Measurements from ENCODE around the gene BCAM.
A peak's percentile ranks its signal among the peaks of the same experiment; 100 is the strongest.

The BCAM gene

DNA sequence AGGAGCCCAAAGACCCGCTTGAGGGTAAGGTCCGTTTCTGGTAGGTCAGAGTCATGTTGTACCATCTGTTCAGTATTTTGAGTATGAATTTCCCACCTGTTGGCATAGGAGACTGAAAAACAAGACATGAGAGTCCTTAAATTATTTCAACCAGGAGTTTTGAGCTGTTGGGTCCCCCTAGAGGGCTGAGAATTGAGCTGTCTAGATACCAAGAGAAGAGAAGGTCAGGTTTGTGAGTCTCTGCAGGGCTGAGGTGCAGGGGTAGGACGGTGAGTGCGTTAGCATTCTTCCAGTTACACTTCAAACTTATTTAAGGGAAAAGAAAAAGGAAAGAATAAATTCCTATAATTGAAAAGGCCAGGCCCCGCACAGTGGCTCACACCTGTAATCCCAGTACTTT, 26.2 kb upstream of the BCAM start:
- H3K9me3 Mint-ChIP-seq: no peaks in the 10 kb centered on the region

DNA sequence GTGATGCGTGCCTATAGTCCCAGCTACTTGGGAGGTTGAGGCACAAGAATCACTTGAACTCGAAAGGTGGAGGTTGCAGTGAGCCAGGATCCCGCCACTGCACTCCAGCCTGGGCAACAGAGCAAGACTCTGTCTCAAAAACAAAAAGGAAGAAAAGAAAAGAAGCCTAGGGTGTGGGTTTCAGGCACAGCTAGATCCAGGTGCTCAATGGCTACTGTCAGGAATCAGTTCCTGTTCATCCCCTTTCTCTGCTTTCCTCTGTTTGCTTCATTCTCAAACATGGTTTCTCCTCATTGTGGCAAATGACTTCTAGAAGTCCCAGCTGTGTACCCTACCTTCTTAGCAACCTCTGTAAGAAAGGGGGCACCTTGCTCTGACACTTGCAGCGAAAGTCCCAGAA, 25.4 kb upstream of the BCAM start:
- Mint-ChIP-seq H3K36me3 (ENCODE audit: low read depth) (no peaks in the 10 kb centered on the region), H3K4me1 (ENCODE audit: low read depth) (peaks cover 7% of the 10 kb centered on the region), H3K4me3 (no peak overlapping the region), H3K27ac (no peak overlapping the region), H3K27me3 (peaks cover 5% of the 10 kb centered on the region), H3K9me3 (no peaks in the 10 kb centered on the region)

More for the DNA sequence above, 26.2 kb upstream of the BCAM start:
- Mint-ChIP-seq H3K36me3 (ENCODE audit: low read depth) (no peaks in the 10 kb centered on the region), H3K4me1 (ENCODE audit: low read depth) (peaks cover 7% of the 10 kb centered on the region), H3K27ac (no peak overlapping the region), H3K4me3 (no peak overlapping the region), H3K27me3 (peaks cover 5% of the 10 kb centered on the region)

DNA sequence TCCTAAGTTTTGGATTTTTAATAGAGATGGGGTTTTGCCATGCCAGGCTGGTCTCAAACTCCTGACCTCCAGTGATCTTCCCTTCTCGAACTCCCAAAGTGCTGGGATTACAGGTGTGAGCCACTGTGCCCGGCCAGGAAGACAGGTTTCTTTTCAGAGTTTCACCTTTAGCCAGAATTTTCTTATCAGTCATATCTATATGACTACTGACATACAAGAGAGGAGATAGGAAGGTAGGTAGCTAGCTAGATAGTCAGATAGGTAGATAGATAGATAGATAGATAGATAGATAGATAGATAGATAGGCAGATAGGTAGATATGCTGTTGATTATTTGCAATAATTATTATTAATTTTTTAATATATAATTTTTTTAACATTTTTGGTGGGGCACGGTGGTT, 23.6 kb upstream of the BCAM start:
- H3K27me3 Mint-ChIP-seq: peaks cover 5% of the 10 kb centered on the region
- no peak overlapping the region for H3K27ac Mint-ChIP-seq
- H3K36me3 Mint-ChIP-seq (ENCODE audit: low read depth): no peaks in the 10 kb centered on the region
- no peak overlapping the region for H3K4me3 Mint-ChIP-seq
- peaks cover 7% of the 10 kb centered on the region for H3K4me1 Mint-ChIP-seq (ENCODE audit: low read depth)
- no peaks in the 10 kb centered on the region for H3K9me3 Mint-ChIP-seq

DNA sequence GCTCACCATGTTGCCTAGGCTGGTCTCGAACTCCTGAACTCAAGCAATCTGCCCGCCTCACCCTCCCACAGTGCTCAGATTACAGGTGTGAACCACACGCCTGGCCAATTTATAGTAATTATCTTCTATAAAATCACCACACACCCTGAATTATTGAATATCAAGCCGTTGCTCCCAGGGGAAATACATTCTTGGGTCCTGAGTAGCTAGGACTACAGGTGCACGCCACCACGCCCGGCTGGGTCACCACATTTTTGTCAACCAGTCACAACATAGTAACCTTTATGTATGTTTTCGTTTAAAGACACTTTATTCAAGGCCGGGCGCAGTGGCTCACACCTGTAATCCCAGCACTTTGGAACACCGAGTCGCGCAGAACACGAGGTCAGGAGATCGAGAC, 22.9 kb upstream of the BCAM start:
- Mint-ChIP-seq H3K4me3 (no peak overlapping the region), H3K27me3 (peaks cover 5% of the 10 kb centered on the region), H3K4me1 (ENCODE audit: low read depth) (peaks cover 7% of the 10 kb centered on the region)

DNA sequence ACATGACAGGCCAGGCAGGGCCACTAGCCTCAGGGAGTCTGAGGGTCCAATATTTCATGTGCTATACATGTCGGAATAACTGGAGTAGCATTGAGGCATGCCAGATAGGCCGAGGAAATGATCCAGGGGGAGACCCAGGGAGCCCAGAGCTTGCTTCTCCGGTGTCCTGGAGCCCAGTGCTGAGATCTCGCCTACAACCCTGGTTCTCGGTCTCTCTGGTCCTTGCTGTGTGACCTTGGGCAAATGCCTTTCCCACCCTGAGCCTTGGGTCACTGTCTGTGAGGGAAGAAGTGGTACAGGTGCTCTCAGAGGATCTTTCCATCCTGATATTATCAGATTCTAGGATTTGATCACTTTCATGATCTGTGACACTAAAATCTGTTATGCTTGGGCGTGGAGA, 19.9 kb upstream of the BCAM start:
- Mint-ChIP-seq H3K36me3 (ENCODE audit: low read depth) (no peaks in the 10 kb centered on the region), H3K27ac (no peak overlapping the region), H3K4me3 (no peak overlapping the region), H3K27me3 (peaks cover 5% of the 10 kb centered on the region), H3K4me1 (ENCODE audit: low read depth) (peaks cover 7% of the 10 kb centered on the region), H3K9me3 (no peaks in the 10 kb centered on the region)

More for the DNA sequence above, 22.9 kb upstream of the BCAM start:
- no peak overlapping the region for H3K27ac Mint-ChIP-seq
- no peaks in the 10 kb centered on the region for H3K36me3 Mint-ChIP-seq (ENCODE audit: low read depth)
- no peaks in the 10 kb centered on the region for H3K9me3 Mint-ChIP-seq

DNA sequence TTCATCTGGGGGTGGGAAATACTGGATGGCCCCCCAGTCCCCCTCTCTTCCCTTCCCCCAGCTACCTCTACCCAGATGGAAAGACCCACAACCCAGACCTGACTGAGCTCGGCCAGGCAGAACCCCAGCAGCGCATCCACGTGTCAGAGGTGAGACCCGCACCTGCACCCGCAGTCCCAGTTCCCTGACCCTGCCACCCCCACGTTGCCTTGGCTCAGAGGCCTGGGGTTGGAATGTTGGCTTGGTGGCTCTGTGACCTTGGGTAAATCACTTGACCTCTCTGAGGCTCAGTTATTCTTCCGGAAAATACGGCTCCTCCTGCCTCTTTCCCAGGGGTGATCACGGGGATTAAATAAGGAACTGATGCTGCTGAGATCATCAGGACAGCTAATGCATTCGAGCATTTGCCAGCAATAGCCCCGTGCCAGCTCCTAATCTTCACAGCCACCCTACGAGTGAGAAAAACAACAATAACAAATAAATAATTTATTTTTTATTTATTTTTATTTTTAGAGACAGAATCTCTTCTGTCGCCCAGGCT, 18.9 kb upstream of the BCAM start:
- Mint-ChIP-seq H3K27ac (no peak overlapping the region), H3K9me3 (no peaks in the 10 kb centered on the region), H3K4me3 (no peak overlapping the region), H3K27me3 (no peaks in the 10 kb centered on the region), H3K36me3 (ENCODE audit: low read depth) (no peaks in the 10 kb centered on the region), H3K4me1 (ENCODE audit: low read depth) (no peaks in the 10 kb centered on the region)

DNA sequence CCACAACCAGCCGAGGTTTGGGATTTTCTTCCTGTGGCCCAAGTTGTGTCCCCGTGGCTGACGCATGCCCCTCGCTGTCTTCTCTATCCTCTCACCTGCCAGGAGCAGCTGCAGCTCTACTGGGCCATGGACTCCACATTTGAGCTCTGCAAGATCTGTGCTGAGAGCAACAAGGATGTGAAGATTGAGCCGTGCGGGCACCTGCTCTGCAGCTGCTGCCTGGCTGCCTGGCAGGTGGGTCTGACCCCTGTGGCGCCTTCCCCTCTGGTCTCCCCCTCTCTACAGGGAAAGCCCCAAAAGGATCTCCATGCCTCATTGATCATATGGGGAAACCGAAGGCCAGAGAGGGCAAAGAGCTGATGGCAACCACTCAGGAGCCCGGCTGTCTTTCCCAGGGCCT, 16.6 kb upstream of the BCAM start:
- H3K4me3 Mint-ChIP-seq: no peak overlapping the region
- no peaks in the 10 kb centered on the region for H3K27me3 Mint-ChIP-seq
- H3K4me1 Mint-ChIP-seq (ENCODE audit: low read depth): peaks cover 16% of the 10 kb centered on the region
- no peak overlapping the region for H3K27ac Mint-ChIP-seq
- H3K36me3 Mint-ChIP-seq (ENCODE audit: low read depth): no peaks in the 10 kb centered on the region
- H3K9me3 Mint-ChIP-seq: no peaks in the 10 kb centered on the region

DNA sequence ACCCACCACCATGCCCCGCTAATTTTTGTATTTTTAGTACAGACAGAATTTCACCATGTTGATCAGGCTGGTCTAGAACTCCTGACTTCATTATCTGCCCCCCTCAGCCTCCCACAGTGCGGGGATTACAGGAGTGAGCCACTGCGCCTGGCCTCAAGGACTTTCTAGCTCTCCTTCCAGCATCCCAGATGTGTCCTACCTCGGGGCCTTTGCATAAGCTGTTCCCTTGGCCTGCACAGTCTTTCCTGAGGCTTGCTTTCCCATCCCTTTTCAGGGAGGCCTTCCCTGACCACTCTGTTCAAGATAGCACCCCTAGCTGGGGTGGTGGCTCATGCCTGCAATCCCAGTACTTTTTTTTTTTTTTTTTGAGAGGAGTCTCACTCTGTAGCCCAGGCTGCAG, 14.3 kb upstream of the BCAM start:
- Mint-ChIP-seq H3K27ac (no peak overlapping the region), H3K36me3 (ENCODE audit: low read depth) (no peaks in the 10 kb centered on the region), H3K27me3 (no peaks in the 10 kb centered on the region), H3K4me1 (ENCODE audit: low read depth) (peaks cover 17% of the 10 kb centered on the region), H3K4me3 (no peak overlapping the region), H3K9me3 (no peaks in the 10 kb centered on the region)

DNA sequence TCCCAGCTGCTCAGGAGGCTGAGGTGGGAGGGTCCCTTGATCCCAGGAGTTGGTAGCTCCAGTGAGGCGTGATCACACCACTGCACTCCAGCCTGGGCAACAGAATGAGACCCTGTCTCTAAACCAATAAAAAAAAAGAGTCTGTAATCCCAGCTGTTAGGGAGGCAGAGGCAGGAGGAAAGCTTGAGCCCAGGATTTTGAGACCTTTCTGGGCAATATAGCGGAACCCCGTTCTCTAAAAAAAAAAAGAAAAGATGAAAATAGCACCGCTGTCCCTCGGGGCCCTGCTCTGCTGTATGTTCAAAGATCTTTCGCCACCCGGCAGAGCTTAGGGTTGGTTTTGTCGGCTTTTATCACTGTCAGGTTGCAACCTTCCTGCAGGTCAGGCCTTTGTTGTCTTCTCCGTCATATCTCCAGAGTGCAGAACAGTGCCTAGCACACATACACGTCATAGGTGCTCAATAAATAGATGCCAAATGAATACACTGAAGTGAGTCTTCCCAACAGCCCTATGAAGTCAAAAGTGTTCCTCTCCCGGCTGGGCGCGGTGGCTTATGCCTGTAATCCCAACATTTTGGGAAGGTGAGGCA, 13.4 kb upstream of the BCAM start:
- H3K4me3 Mint-ChIP-seq: no peak overlapping the region
- no peaks in the 10 kb centered on the region for H3K27me3 Mint-ChIP-seq
- peaks cover 17% of the 10 kb centered on the region for H3K4me1 Mint-ChIP-seq (ENCODE audit: low read depth)
- H3K27ac Mint-ChIP-seq: no peak overlapping the region
- H3K36me3 Mint-ChIP-seq (ENCODE audit: low read depth): no peaks in the 10 kb centered on the region
- no peaks in the 10 kb centered on the region for H3K9me3 Mint-ChIP-seq

DNA sequence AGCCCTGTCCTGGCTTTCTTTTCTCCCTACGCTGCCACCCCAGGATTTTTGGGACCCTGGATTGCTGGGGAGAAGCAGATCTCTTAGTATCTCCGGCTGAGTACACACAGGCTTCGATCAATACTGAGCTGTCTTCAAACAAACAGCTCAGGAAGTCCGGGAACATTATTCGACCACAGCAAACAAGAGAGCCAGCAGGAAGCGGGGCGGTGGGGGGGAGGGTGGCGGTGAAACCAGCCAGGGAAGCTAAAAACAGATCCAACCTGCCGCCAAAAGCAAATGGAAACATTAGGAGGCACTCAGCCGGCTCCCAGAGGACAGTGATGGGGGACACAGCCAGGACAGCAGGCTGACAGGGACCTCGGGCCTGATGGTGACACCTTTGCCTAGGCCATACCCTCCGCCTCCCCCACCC, 12.2 kb upstream of the BCAM start:
- Mint-ChIP-seq H3K27ac (peak overlapping the region; percentile 32), H3K36me3 (ENCODE audit: low read depth) (no peaks in the 10 kb centered on the region), H3K4me3 (no peak overlapping the region), H3K4me1 (ENCODE audit: low read depth) (peaks cover 17% of the 10 kb centered on the region), H3K9me3 (no peaks in the 10 kb centered on the region), H3K27me3 (no peaks in the 10 kb centered on the region)

DNA sequence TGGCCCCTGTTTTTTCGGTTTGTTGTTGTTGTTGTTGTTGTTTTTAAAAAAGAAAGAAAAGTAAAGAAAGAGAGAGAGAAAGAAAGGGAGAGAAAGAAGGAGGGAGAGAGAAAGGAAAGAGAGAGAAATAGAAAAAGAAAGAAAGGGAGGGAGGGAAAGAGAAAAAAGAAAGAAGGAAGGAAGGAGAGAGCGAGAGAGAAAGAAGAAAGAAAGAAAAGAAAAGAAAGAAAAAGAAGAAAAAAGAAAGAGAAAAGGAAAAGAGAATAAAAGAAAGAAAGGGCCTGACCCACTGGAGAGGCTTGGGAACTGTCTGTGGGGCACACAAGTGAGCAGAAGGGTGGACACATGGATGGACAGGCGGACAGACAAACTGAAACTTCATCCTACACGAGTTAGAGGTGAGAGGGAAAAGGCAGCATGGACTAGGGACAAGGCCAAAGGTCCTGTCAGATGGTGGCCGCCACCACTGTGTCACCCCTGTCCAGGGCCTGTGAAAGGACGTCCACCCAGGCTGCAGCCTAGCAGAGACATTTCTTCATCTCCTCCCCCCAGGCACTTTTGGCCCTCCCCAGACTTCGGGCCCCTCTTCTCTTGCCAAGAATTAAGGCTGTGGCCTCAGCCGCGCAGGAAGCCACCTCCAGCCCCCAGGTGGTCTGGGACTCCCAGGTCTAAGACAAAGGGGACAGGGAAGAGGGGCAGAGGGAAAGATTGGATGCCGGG, 9.1 kb upstream of the BCAM start:
- H3K9me3 Mint-ChIP-seq: no peaks in the 10 kb centered on the region

DNA sequence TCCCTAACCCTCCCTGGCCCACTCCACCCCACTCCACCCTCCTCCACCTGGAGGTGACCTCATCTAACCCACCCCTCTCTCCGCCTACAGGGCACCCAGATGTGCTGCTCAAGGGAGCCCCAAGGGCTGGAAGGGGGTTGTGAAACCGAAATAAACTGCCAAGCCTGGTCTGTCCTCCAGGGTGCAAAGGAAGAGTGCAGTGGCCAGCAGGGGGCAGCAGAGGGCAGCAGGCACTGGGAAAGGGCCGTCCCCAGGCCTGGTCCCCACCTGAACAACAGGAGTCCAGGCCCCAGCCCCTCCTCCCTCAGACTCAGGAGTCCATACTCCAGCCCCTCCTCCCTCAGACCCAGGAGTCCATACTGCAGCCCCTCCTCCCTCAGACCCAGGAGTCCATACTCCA, 8.4 kb upstream of the BCAM start:
- peaks cover 17% of the 10 kb centered on the region for H3K4me1 Mint-ChIP-seq (ENCODE audit: low read depth)
- no peaks in the 10 kb centered on the region for H3K9me3 Mint-ChIP-seq
- H3K27me3 Mint-ChIP-seq: no peaks in the 10 kb centered on the region
- no peak overlapping the region for H3K4me3 Mint-ChIP-seq
- no peaks in the 10 kb centered on the region for H3K36me3 Mint-ChIP-seq (ENCODE audit: low read depth)
- no peak overlapping the region for H3K27ac Mint-ChIP-seq

More for the DNA sequence above, 9.1 kb upstream of the BCAM start:
- peaks cover 17% of the 10 kb centered on the region for H3K4me1 Mint-ChIP-seq (ENCODE audit: low read depth)
- H3K36me3 Mint-ChIP-seq (ENCODE audit: low read depth): no peaks in the 10 kb centered on the region
- H3K27ac Mint-ChIP-seq: no peak overlapping the region
- no peaks in the 10 kb centered on the region for H3K27me3 Mint-ChIP-seq
- H3K4me3 Mint-ChIP-seq: no peak overlapping the region

DNA sequence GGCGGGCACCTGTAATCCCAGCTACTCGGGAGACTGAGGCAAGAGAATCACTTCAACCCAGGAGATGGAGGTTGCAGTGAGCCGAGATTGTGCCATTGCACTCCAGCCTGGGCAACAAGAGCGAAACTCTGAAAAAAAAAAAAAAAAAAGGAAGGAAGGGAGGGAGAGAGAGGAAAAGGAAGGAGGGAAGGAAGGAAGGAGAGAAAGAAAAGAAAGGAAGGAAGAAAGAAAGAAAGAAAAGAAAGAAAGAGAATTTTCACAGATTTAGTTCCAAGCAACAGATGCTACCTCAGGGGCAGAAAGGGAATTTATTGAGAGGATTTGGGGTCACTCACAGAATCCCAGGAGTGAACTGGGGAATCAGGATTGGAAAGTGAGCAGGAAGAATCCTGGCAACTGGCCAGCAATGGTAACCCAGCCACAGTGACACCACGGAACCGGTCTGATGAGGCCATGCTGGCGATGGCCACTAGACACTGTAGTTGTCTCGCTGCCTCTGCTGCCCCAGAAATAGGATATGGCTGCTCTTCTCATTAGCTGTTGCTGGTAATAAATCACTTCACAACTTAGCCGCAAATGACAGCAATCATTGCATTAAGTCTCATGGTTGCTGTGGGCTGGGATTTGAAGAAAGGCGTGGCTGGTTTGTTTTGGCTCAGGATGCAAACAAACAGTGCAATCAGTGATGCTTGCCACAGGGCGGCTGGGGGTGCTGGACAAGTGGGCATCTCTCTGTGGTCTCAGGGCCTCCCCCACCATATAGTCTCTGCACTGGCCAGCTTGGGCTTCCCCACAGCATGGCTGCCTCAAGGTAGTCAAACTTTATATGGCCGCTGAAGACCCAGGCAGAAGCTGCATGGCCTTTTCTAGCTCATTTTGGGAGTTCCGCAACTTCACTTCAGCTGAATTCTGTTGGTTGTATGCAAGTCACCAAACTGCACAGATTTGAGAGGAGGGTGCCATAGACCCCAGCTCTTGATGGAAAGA, 5.2 kb upstream of the BCAM start:
- H3K27ac Mint-ChIP-seq: no peak overlapping the region
- H3K4me3 Mint-ChIP-seq: no peak overlapping the region
- H3K27me3 Mint-ChIP-seq: no peaks in the 10 kb centered on the region
- no peaks in the 10 kb centered on the region for H3K36me3 Mint-ChIP-seq (ENCODE audit: low read depth)
- no peaks in the 10 kb centered on the region for H3K9me3 Mint-ChIP-seq
- H3K4me1 Mint-ChIP-seq (ENCODE audit: low read depth): no peaks in the 10 kb centered on the region

DNA sequence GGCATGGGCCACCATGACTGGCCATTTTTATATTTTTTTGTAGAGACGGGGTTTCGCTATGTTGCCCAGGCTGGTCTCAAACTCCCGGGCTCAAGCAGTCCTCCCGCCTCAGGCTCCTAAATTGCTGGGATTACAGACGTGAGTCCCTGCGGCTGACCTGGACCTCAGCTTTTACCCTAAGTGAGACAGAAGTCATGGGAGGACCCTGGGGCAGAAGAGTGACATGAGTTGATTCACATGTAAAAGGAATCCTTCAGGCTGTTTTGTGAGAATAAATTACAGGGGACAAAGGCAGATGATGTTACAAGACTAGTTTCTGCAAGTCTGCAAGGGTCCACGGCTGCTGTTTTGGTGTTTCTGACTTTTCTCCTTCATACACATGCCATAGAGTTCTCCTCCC, 2.6 kb upstream of the BCAM start:
- H3K27me3 Mint-ChIP-seq: peaks cover 5% of the 10 kb centered on the region
- H3K4me1 Mint-ChIP-seq (ENCODE audit: low read depth): no peaks in the 10 kb centered on the region
- no peaks in the 10 kb centered on the region for H3K9me3 Mint-ChIP-seq
- H3K4me3 Mint-ChIP-seq: no peak overlapping the region
- no peaks in the 10 kb centered on the region for H3K36me3 Mint-ChIP-seq (ENCODE audit: low read depth)
- no peak overlapping the region for H3K27ac Mint-ChIP-seq

DNA sequence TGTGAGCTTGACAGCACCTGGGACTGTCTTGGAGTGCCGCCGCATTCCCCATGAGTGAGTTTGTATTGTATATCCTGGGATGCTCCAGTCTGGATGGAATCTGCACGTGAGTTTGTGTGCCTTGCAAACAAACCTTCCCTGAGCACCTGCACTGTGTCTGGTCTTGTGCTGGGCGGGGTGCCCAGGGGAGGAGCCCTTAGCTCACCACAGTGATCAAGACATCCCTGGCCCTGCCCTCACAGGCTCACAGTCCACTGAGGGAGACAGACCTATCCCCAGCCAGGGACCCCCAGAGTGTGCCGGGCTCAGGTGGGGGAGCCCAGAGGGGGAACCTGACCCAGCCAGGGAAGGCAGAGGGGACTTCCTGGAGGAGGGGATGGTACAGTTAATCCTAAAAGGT, 1.7 kb upstream of the BCAM start:
- Mint-ChIP-seq H3K27me3 (peaks cover 5% of the 10 kb centered on the region), H3K4me3 (no peak overlapping the region)

More for the DNA sequence above, 1.7 kb upstream of the BCAM start:
- Mint-ChIP-seq H3K4me1 (ENCODE audit: low read depth) (no peaks in the 10 kb centered on the region), H3K9me3 (no peaks in the 10 kb centered on the region), H3K36me3 (ENCODE audit: low read depth) (no peaks in the 10 kb centered on the region), H3K27ac (no peak overlapping the region)
